Cardiac fibroblast (primary cell): ENCODE measurements around the gene PCDHGA1.

Source experiments
- DNase-seq, 2 donors: peaks; one replicate each; pipeline versions ENCODE4 v3.0.0 to v3.0.0-alpha.2; 2010; ENCODE audit warnings: low read depth in 2 of 2
- H3K4me3 ChIP-seq, 2 donors: replicated peaks in 1 of 2; 1 replicate in 1 of 2; 2 replicates in 1 of 2; pipeline ENCODE4 v1.5.1; 2011; ENCODE audit warnings: low read depth in 2 of 2, low read length in 2 of 2, mild to moderate bottlenecking in 2 of 2, moderate library complexity in 1 of 2
- CTCF ChIP-seq: IDR thresholded peaks from one replicate; pipeline ENCODE4 v1.5.1; 2011; ENCODE audit warnings: low read depth, mild to moderate bottlenecking, low read length, inconsistent platforms

PCDHGA1 gene

GRCh38 chr5:141487131-141487530, 156.8 kb downstream of the PCDHGA1 start:
- TF ChIP-seq CTCF, result no peak
- DNase-seq, result no peak
- H3K4me3 ChIP-seq, result no peak overlapping the region

- peak; percentile 60 to 79 for DNase-seq
- H3K4me3 ChIP-seq, result peak within 1 kb of the TSS in 1 of 2 donors; percentile 10
- no peak for TF ChIP-seq CTCF
Measured at GRCh38 chr5:141488591-141489561, 158.6 kb downstream of the PCDHGA1 start, which contains the start of gene PCDHGC5. PCDHGC5 (plus strand) TSS chr5:141489081; CDS start chr5:141489241, 160 bp downstream.

DNA sequence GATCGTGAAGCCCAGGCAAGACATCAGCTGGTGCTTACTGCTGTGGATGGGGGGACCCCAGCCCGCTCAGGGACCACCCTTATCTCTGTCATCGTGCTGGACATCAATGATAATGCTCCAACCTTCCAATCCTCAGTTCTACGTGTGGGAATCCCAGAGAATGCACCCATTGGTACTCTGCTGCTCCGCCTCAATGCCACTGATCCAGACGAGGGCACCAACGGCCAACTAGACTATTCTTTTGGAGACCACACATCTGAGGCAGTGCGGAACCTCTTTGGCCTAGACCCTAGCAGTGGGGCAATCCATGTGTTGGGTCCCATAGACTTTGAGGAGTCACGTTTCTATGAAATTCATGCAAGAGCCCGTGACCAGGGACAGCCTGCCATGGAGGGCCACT, 159.5 kb downstream of the PCDHGA1 start:
- no peak for DNase-seq
- TF ChIP-seq CTCF, result no peak
- no peak overlapping the region for H3K4me3 ChIP-seq

GRCh38 chr5:141490271-141490670, 160.0 kb downstream of the PCDHGA1 start:
- DNase-seq, result no peak
- no peak overlapping the region for H3K4me3 ChIP-seq
- no peak for TF ChIP-seq CTCF

DNA sequence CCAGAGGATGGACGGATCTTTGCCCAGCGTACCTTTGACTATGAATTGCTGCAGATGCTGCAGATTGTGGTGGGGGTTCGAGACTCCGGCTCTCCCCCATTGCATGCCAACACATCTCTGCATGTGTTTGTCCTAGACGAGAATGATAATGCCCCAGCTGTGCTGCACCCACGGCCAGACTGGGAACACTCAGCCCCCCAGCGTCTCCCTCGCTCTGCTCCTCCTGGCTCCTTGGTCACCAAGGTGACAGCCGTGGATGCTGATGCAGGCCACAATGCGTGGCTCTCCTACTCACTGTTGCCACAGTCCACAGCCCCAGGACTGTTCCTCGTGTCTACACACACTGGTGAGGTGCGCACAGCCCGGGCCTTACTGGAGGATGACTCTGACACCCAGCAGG, 160.5 kb downstream of the PCDHGA1 start:
- H3K4me3 ChIP-seq, result no peak overlapping the region
- no peak for DNase-seq
- TF ChIP-seq CTCF, result no peak

- no peak overlapping the region for H3K4me3 ChIP-seq
- no peak for DNase-seq
Measured at GRCh38 chr5:141491323-141492167, 161.2 kb downstream of the PCDHGA1 start.

More at GRCh38 chr5:141491323-141492167, 161.2 kb downstream of the PCDHGA1 start:
- no peak for TF ChIP-seq CTCF
